Adrenal gland (tissue), 5 donors: ENCODE data around the gene UNC13B.

ENCODE experiments used
- POLR2A ChIP-seq, 2 donors: fragments of 450-650 bp; IDR thresholded peaks; one replicate each; pipeline ENCODE4 v1.6.1; 2017; ENCODE audit warnings: antibody characterized with exemption in 2 of 2, mild to moderate bottlenecking in 2 of 2, moderate library complexity in 1 of 2
- TF ChIP-seq, protein P1 (sequence below), 6 experiments: fragments of 450-650 bp in 4 of 6; fragments of 200-600 bp in 2 of 6; sonication (generic) in 1 of 6; IDR thresholded peaks; 1 replicate in 5 of 6; 2 replicates in 1 of 6; pipeline versions ENCODE4 v1.5.1 to v1.8.0; 2016 to 2021; ENCODE audit warnings: antibody characterized with exemption in 6 of 6, mild to moderate bottlenecking in 2 of 6, moderate library complexity in 1 of 6
- donor health status: DM: no; HTN: no; CAD: no.

DNA sequence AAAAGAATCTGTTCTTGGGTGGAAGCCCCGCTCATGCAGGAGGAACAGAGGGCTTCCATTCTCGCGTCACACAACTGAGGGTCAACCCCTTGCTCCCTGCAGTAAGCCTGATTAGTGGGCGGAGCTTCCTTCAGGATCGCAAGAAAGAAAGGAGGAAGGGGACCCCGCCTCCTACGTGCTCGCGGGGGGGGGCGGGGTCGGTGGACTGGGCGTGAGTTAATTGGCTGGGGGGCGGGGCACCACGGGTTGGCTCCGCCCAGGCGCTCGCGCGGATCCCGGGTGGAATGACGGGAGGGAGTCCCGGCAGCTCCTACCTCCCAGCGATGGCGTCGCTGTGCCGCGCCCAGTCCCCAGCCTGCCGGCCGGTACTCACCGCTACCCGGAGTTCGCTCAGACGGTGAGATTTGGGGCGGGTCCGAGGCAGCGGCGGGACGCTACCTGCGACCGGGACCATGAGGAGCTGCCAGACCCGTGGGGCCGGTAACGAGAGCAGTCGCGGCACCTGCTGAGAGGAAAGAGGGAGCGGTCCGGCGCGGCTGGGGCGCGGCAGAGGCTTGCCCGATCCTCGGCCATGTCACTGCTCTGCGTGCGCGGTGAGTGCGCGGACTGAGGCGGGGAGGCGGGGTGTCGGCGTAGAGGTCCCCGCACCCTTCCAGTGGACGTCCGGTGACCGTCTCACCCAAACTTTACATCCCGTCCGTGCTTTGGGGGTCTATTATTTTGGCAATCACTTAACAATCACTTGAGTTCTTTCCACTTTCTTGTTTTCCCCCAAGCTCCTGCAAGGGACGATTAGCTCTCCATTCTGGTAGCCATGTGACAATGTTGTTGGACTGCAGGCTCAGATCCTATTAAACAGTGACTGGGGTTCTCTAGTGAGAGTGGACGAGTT lies at the start of gene UNC13B:
- TF ChIP-seq, protein P1, sequence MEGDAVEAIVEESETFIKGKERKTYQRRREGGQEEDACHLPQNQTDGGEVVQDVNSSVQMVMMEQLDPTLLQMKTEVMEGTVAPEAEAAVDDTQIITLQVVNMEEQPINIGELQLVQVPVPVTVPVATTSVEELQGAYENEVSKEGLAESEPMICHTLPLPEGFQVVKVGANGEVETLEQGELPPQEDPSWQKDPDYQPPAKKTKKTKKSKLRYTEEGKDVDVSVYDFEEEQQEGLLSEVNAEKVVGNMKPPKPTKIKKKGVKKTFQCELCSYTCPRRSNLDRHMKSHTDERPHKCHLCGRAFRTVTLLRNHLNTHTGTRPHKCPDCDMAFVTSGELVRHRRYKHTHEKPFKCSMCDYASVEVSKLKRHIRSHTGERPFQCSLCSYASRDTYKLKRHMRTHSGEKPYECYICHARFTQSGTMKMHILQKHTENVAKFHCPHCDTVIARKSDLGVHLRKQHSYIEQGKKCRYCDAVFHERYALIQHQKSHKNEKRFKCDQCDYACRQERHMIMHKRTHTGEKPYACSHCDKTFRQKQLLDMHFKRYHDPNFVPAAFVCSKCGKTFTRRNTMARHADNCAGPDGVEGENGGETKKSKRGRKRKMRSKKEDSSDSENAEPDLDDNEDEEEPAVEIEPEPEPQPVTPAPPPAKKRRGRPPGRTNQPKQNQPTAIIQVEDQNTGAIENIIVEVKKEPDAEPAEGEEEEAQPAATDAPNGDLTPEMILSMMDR (IDR thresholded peaks at IDR 0.05) = peak in 4 of 6 experiments; percentile 9 to 31 (median 24)
- TF ChIP-seq POLR2A (IDR thresholded peaks at IDR 0.05) = peak; percentile 74 to 97
